DMS153 treated with DMSO at 0.1 percent for 48 hours (cell line): ENCODE data around the gene MAGI2.

ENCODE experiments used
- DNase-seq: peaks from one replicate; lab custom pipeline; 2025; ENCODE audit not compliant: unreplicated experiment; lab: John Stamatoyannopoulos, UW

The MAGI2 gene

DNA sequence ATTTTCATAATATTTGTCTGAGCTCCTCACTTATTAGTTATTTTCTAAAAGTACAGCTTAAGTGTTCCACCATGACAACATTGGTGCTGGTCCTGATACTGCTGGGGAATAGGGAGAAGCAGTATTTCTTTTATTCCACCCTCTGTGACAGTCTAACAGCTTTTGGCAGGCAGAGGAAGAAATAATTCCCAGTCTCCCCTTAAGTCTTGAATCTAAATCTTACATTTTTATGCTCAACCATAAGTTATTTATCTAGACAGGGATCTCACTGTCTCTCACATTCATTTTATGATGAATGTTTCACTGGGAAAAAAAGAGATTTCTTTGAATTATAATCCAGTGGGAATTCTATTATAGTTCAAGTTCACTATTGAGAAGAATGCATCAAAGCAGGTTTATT lies 71.5 kb downstream of the MAGI2 start:
- DNase-seq, result no peak

DNA sequence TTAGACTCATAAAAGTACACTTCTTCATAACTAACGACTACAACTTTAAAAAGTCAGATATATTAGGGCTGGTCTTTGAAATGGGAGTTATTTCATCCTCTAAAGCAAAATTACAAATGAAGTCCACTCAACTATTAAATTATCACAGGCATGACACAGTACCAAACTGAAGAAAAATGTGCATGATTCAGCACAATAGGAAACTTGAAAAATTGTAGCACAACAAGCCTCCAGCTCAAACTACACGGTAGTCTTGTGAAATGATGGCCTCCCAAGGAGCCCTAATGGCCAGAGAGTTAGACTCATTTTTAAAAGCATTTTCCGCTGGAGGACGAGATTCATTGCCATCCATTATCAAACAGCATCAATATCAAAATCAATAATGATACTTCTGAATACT lies 76.4 kb downstream of the MAGI2 start:
- no peak for DNase-seq

DNA sequence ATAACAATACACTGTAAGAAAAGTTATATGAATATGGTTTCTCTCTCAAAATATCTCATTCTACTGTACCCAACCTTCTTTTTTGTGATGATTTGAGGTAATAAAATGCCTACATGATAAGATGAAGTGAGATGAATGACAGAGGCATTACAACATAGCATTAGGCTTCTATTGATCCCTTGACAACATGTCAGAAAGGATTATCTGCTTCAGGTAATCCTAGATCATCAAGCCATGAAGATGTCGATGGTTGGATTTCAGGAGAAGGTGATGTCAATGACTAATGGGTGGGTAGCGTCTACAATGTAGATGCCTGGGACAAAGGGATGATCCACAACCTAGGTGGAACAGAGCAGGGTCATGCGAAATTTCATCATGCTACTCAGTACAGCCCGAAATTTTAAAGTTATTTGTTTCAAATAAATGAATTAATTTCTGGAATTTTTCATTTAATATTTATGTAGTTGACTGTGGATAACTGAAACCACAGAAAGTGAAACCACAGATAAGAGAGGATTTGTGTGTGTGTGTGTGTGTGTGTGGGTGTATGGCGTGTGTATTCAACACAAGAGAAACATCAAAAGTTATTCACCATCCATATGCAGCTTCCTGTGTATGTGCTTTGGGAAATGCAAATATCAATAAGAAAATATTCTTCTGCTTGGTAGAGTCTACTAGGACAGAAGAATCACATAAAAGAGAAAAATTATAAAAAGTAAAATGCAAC lies 77.0 kb downstream of the MAGI2 start:
- no peak for DNase-seq

DNA sequence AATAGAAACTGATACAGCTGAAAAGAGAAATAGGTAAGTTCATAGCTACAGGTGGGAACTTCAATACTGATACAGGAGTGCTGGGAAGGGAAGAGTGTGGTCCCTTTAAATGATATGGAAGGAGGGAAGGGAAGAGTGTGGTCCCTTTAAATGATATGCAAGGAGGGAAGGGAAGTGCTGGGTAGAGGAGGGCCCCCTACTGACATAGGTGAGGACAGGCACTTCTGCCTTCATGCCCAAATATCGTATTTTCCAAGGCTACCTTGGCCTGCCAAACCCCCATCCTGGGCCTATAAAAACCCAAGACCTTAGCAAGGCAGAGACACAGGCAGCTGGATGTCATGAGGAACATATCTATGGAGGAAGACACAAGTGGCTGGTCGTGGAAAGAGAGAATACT lies 92.3 kb downstream of the MAGI2 start:
- DNase-seq, result no peak

DNA sequence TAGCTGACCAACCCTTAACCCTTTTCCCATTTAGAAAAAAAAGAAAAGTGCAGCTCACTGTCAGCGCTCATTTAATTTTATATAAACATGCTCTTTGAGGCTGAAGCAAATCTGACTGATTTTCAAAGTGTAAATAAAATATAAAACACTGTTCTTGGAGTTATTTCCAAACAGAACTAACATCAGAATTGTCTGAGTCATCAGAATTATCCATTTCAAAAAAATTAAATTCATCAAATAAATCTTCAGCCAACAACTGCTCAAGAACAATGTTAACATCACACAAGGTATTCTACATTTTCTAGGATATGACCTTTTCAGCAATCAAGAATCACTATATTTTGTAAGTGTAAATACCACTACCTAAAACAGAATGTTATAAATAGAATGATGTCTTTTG lies 93.6 kb downstream of the MAGI2 start:
- DNase-seq, result no peak

DNA sequence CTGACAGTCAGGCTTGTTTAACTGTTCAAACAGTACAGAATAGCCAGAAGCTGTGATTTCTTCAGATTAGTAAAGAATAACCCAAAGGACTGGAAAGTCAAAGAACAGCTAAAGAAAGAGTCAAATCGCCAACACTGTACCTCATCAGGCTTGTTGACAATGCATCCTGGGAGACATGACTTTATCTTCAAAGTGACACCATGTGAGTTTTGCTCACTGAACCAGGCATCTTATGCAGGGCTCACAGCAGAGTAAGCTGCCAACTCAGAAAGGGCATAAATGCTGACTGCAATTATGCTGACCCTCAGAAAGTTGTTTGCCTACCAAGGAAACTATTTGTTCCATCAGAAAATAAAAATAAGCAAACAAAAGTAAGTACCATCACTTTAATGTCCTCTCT lies 96.4 kb downstream of the MAGI2 start:
- no peak for DNase-seq

DNA sequence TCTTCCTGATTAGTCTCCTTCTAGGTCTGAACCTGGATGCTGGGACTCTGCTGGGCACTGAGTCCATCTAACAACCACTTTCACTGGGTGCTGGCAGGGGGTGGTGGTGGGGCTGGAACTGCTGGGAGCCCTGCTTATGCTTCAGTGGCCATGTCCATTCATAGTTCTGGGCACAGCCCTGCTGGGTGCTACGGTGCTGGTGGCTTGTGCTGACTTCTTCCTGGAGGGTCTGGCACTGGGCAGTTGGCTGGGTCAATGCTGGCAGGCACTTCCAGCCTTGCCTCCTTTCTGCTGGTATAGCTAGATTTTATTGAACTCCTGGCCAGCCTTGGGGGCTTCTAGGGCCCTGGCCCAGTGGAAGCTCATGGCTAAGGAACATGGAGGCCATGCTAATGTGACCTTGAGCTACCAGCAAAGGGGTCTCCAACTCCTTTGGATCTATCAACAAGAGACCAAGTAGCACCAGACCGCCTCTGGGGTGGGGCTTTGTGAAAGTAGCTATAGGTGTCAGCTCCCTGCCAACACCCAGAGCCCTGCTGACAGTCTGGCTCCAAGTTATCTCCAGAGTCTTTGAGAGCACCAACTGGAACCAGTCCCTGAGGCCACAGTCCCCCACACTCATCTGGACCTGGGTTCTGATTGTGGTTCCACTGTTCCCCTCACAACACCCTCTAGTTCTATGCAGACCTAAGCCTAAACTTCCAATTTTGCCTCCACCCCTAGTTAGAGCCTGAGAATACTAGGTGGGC lies 99.6 kb downstream of the MAGI2 start:
- DNase-seq, result no peak

DNA sequence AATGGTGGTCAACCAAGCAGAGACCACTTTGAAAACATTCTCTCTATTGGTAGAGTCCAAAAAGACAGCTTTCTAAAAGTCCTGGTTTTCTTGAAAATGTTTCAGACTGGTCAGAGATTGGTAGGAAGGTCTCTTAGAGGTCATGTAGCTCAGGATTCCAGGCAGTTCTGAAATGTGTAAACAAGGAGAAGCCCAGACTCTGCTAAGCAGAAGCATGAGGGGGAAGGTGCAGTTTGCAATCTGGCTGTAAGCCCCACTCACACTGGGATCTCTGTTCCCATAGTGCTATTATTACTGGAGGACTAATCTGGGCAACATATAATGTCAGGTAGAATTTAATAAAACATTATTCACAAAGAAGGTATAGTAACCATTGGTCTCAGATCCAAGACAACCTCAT lies 101.1 kb downstream of the MAGI2 start:
- no peak for DNase-seq

DNA sequence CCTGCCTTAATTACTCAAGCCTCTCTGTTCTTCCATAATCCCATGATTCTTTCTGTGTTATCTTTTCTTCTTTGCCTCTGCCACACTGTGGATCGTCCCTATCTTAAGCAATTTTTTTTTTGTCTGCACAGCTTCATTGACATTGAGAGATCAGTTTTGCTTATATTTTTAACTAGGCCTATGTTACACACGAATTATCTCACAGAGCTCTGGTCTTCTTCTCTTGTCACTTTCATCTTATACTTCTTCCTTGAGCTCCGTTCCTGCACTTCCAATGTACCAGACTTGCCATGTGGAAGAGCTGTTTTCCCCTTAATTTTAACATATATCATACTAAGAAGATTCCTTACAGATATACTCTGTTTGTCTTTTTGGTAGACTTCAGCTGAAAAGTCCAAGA lies 106.1 kb downstream of the MAGI2 start:
- DNase-seq, result no peak

DNA sequence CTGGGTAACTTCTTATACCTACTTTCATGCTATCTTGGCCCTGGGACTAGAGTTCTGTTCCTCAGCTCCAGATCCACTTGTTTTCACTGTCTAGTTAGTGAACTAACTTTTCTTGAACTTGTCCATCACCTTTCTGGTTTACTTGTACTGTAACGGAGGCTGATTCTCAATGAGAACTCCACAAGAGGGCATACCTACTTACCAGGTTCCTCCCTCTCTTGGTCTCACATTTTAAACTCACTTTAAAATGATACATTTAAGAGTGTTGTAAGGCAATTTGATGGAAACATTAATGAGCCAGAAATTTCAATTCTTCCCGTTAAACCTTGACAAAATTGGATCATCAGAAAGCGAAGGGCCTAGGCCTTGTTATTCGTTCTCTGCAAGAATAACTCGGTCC lies 111.6 kb downstream of the MAGI2 start:
- DNase-seq, result no peak

DNA sequence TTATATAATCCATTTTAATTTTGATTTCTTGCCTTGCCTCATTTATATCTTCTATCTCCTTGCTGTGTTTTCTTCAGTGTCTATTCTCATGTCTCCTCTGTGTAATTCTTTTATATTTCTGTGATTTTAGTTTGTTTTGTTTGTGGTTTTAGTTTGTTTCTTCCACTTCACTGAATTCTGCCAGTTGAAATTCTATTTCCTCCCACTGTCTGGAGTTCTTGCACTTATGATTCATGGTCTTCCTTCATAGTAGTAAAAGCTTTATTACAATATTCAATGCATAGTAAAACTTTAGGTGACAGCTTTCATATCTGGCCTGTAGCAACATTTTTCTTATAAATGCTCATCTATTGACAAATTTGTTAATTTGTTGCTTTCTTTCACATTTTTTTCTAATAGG lies 113.3 kb downstream of the MAGI2 start:
- DNase-seq, result no peak

DNA sequence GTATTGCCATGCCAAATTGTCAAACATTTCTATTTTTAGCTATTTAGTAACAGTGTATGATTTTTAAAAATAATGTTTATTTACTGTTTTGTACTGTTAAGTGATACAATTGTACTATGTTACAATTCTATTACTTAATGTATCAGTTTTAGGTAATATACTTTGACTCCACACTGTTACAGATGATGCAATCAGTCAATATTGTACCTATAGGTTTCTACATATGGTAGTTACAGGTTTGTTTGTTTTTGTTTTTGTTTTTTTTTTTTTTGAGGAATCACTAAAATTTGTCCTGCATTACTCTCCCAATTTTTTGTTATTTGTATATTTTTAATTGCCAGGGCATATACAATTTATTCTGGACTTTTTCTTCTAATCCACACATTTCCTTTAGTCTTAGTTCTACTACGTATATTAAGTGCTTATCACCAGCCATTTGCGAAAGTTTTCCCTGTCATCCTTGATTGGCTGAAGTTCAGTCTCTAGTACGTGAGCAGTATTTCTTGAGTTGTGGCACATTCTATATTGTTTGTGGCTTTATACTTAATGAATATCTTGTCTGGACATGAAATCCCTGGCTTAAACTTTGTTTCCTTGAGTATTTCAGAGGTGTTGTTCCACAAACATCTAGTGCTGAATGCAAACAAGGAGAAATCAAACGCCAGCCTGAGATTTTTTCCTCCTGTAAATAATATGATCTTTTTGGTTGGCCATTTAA lies 114.1 kb downstream of the MAGI2 start:
- no peak for DNase-seq

DNA sequence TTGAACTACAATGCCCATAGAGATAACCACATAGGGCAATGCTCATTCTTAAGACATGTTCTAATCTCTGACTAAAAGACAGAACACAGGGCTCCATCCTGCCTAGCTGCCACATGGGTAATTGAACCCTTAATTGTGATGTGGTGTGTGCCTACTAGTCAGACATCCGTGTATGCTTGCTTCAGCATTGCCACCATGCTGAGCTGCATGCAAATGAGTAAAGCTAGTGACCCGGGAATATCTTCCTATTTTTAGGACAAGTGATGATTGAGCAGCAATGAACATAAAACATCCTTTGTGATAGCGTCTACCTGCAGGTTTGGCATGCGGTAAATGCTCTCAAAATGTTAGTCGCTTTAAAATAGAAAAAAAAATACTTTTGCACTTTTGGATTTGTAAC lies 115.8 kb downstream of the MAGI2 start:
- no peak for DNase-seq

DNA sequence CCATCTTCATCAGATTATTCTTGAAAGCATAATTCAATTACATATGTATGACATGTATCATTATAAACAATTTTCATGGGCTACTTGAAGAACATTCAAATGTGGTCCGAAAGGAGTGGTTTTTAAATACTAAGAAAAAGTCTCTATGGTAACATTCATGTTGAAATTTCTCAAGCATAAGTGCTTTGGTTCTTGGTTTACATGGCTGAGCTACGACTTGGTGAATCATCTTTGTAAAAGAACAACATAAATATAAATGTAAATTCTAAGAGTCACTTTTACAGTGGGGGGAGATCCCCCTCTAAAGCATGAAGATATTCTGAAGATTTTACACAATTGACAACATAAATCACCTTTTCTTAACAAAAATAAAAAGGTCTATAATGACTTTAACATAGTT lies 118.6 kb downstream of the MAGI2 start:
- DNase-seq, result no peak

DNA sequence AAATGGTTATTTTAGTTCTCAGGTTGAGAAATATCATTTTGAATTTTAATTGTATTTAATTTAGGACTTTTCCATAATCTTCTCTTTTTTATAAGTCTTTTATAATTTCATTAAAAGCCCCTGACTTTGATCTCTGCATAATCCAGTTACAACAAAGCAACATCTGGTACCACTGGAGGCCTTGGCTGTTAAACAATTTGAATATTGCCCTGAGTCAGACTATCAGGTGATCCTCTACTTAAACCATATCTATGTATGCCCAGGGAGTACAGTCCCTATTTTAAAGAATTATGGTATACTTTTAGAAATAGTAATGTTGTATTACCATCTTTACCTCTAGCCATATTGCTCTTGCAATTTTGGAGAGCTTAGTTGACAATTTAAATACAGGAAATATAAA lies 119.1 kb downstream of the MAGI2 start:
- DNase-seq, result no peak

DNA sequence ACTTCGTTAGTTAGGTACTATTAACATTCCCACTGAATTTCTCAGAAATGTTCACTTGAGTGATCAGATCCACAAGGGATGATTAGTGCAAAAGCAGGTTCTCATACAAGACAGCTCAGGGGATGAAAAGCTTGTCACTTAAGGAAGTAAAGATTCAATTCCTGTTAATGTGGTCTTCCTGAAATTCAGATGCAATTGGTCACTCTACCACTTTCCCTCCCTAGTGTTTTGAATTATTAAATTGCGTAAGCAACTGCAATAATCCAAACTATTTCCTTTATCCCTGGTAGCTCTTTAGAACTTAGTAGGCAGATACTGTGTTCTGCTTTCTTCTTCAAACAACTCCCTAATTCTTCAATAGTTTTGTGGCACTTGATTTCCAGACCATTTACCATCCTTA lies 121.4 kb downstream of the MAGI2 start:
- no peak for DNase-seq

DNA sequence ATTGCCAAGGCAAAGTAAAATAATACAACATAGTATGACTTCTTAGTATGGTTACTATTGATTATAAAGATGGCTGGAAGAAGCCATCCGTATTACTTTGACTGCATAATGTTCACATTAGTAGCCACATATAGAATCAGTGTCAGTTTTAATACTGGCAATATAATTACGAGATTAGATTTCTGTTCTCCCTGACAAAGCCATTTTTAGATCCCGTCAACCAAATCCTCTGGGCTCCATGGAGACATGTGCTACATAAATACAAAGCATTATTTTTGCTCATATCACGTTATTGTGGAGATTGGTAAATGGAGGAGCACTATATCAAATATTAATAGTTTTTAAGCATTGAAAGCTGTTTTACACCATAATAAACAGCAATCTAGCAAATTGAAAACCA lies 124.0 kb downstream of the MAGI2 start:
- DNase-seq, result no peak

DNA sequence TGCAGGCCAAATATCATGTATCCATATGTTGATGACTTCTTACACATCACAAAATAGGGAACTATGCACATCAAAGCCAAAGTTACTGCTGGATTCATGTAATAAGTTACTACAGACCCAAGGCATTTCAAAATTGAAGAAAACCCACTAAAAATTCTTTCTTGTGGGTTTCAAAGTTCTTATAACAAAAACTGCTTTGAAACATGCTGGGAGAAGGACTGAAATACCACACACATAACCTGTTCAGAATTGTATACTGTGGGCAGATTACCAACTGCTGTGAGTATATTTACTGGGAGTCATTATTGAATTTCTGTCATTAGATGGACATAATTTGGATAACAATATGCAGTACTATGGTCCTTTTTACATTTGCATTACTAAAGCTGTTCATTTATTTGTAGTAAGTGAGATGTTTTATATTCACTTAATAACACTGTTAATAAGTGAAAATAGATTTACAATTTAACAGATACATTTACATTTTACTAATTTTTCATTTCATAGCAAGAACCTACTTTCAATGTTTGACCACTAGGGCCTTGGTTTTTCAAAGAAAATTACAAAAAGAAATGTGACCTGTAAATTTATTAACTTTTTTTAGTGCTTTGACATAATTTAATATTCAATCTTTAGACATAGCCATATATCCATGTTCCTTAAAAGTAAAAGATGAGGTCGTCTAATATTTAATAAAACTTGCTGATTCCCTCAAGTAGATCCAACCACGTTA lies 132.6 kb downstream of the MAGI2 start:
- DNase-seq, result no peak

DNA sequence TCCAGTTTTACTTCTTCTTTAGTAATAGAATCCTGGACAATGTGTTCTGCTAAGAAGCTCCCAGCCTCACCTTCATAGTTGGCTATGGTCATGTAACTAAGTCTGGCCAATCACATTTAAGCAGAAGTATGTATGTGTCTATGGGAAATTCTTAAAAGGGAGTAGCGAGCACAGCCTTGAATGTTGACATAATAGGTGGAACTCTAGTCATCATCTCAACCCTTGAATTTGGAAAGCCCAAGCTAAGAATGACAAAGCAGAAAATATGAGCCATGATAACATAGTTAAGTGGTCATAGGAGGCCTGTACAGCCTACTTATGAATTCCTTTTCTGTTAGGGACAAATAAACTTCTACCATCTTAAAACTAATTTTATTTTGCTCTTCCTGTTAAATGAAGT lies 134.1 kb downstream of the MAGI2 start:
- no peak for DNase-seq

DNA sequence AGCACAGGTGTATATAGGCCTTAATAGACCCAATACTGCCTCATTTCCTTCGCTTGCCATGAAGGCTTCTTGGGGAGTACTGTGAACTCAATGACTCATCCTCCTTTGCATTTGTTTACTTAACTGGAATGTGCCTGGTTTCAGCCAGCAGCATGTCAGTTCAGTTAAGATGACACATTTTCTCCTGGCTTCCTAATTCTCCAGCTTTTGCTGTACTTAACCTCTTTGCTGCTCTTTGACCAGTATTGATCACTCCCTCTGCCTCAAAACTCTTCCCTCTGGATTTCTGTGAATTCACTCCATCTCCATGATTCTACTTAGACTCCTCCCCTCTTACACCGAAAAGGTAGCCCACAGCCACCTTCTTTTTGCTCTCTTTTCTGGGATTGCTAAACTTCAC lies 135.7 kb downstream of the MAGI2 start:
- DNase-seq, result peak; percentile 7

DNA sequence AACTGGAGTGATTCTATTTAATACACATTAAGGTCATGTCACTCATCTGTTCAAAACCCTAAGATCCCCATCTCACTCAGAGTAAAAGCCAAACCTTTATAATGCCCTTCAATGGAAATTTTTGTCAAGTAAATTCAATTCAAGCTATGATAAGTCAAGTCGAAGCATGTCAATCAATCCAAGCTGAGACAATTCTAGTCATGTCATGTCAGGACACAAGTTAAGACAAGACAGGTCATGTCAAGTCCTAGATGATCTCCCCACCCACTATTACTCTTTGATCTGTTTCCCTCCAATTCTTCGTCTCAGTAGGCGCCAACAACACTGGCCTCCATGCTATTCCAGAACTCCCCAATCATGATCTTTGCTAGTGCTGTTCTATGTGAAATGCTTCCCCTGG lies 141.4 kb downstream of the MAGI2 start:
- DNase-seq, result no peak

DNA sequence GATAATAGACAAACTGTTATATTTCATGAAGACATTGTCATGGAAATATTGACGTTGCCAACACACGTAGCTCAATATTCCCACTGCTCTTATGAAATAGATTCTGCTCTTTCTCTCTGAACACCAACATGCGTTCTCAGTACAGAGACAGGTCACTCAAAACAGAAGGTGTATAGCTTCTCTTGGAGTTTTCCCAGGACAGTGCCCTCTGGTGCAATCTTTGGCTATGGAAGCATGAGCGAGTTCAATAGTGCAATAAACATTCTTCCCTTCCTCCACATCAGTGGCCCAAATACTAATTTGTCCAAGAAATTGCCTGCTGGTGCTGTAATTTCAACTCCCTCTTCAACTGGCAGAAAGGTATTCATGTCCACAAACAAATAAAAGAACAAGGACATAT lies 145.3 kb downstream of the MAGI2 start:
- DNase-seq, result no peak
